GM18909 (cell line): ENCODE data around the gene LRRC3.

Experiments
- ATAC-seq: cut with Tn5 transposase; IDR thresholded peaks from one replicate; pipeline ENCODE4 v1.9.1; 2021; ENCODE audit warnings: mild to moderate bottlenecking; ENCODE audit not compliant: unreplicated experiment, poor library complexity

Gene LRRC3

DNA sequence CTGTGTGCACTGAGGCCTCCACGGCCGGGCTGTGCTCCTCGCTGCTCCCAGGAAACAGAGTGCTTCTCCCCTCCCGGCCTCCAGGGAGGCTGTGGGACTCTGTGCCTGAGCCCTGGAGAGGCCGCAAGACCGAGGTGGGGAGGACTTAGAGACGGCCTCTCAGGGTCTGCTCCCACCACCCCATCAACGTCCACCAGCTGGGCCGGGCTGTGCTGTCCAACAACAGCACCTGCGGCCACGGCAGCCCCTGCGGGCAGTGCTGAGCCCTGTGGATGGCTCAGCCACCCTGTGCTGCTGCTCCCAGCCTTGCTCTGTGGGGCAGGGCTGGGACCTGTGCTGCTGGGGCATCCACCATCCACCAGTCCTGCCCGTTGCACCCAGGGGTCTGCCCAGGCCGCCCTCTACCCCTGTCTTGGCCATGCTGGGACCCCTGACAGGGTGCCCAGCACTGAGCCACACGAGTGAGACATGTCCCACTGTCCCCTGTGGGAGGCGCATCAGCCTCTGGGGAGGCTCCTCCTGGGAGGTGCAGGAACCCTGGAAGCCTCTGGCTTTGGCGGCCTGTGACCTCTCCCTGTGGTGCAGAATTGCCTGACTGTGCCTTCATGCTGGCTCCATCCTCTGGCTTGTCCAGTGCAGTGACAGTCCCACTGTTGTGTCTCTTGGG lies 31.2 kb upstream of the LRRC3 start:
- ATAC-seq, result no peak

DNA sequence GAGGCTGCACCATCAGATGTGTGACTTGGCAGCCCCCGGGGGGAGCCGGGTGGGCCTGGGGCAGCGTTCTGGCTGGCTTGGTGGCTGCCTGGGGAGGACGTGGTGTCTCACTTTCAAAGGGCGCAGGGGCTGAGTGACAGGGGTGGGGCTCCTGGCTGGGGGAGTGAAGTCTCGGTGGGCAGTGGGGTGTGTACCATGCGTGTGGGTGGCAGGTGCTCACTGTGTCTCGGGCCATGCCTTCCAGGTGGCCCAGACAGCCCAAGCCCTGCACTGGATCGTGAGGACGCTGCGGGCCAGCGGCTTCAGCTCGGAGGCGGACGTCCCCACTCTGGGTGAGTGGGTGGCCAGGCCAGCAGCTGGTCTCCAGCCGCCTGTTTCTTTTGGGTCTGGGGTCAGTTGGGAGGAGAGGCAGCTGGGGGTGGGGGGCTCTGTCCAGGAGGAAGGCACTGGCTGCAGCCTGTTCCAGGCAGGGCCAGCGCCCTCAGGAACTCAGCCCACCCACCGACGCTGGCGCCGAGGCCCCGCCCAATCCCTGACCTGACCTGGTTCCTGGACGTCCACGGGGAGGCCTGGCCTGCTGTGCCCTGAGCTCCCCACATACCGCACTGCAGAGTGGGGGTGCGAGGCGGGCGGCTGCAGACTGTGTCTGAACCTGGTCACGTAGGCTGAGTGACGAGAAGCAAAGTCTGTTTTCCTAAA lies 30.6 kb upstream of the LRRC3 start:
- ATAC-seq, result no peak

DNA sequence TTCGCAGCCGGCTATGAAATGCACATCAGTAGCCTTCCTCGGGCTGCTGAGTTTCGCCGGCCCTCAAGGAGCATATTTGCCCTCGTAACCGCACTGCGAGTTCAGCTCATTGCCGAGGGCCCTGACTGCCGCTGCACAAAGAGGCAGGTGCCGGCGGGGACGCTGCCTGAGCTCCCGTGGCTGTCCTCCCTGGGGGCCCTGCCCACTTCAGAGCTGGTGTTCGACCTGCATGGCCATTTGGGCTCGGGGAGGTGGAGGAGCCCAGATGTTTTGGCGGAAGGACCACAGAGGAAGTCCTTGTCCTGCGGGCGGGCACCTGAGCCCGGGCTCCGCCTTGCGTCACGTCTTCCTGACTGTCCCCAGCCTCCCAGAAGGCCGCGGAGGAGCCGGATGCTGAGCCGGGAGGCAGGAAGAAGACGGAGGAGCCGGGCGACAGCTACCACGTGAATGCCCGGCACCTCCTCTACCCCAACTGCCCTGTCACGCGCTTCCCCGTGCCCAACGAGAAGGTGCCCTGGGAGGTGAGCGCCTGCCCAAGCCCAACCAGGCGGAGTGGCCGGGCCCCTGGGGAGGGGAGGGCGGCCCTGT lies 29.9 kb upstream of the LRRC3 start:
- ATAC-seq, result no peak

DNA sequence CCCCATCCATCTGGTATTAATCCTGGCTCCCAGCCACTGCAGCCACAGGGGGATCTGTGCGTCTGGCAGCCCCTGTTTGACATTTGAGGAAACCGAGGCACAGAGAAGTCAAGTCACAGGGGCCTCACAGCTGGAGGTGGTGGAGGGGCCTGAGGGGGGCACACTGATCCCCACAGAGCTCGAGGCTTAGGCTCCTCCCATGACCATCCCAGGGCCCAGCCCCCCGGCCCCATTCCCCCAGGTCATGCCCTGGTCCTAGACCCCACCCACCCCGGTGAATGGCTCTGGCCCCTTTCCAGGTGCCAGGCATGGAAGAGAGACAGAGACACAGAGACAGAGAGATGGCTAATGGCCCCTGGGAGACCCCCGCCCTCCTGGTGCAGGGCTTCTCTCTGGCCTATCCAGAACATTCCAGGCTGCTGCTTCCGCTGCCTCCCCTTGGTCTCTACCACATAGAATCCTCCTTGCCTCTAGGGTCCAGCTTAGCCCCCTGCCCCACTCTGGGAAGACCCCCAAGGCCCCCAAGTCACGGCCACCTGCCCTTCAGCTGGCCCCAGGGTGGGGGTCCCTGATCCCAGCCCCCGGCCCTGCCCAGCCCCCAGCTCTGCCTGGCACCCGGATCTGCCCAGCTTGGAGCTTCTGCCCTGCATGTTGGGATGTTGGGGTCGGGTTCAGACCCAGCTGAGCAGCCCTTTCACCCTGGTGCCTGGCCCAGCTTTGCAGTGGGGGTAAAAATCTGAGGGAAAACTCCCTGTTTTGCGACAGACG lies 29.2 kb upstream of the LRRC3 start:
- ATAC-seq, result no peak

DNA sequence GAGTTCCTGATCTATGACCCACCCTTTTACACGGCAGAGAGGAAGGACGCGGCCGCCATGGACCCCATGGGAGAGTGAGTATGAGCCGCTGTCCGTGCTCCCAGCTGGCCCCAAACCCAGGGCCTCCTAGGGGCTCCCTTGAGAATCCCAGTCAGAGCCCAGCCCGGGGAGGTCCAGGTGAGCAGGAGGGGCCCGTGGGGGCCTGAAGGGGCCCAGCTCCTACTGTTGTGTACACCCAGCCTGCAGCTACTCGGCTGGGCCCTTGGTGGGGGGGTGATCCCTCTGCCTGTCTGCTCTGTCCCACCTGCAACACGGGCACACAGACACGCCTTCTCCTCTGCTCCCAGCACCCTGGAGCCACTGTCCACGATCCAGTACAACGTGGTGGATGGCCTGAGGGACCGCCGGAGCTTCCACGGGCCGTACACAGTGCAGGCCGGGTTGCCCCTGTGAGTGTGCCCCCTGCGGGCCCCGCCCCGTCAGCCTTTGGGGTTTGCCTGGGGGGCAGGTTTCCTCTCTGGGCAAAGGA lies 28.6 kb upstream of the LRRC3 start:
- no peak for ATAC-seq

DNA sequence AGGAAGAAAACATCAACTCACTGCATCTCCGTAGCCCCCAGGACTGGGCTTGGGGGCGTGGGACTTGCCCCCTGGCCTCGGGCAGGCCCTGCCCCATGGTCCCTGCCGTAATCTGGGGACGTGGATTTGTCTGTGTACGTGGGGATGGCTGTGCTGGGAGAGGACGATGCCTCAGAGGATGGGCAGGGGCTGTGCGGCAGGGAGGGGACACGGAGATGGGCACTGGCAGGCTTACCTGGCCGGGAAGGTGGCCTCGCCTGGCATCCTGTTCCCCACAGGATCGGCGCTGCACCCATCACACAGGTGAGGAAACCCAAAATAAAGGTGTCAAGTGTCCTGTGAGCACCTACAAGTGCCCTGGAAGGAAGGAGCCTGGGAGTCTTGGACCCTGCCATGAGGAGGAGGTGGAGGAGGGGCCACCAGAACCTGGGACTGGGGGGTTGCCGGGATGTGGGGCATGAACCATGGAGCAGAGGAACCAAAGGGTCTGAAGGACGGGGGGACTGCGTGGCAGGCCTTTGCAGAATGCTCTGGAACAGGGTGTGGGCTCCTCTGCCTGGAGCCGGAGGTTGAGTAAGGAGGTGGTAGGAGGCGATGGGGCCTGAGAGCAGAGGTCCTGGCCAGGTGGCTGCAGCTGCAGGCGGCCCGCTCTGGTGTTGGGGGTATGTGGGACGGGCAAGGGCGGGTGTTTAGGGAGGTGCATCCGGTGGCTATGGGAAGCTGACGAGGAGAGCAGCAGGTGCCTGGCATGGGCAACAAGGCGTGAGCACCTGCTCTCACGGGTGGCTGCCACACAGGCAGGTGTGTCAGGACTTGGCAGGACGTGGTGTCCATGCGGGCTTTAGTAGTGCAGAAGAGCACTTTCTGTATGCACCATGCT lies 27.8 kb upstream of the LRRC3 start:
- ATAC-seq, result no peak

DNA sequence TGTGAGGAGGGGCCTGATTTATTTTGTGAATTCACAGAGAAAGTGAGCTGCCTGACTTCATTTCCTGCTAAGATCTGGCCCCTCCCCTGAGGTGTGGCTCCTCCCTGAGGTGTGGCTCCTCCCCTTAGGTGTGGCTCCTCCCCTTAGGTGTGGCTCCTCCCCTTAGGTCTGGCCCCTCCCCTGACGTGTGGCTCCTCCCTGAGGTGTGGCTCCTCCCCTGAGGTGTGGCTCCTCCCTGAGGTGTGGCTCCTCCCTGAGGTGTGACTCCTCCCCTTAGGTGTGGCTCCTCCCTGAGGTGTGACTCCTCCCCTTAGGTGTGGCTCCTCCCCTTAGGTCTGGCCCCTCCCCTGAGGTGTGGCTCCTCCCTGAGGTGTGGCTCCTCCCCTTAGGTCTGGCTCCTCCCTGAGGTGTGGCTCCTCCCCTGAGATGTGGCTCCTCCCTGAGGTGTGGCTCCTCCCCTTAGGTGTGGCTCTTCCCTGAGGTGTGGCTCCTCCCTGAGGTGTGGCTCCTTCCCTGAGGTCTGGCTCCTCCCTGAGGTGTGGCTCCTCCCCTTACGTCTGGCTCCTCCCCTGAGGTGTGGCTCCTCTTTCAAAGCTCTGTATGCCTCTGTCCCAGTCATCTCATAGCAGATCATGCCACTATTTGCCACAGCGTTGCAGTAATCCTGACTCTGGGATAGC lies 26.9 kb upstream of the LRRC3 start:
- no peak for ATAC-seq

DNA sequence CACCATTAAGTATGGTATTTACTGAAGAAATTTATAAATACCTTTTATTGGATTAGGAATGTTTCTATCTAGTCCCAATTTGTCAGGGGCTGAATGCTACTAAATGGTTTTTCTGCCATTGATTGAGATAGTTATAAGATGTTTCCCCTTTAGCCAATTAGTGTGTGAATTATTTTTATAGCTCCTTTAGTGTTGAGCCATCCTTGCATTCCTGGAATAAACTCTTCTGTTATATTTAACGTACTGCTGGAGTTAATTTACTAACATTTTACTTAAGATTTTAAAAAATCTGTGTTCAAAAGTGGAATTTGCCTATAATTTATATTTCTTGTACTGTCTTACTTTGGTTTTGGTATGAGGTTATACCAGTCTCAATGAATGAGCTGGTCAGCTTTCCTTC lies 25.4 kb upstream of the LRRC3 start:
- ATAC-seq, result no peak

DNA sequence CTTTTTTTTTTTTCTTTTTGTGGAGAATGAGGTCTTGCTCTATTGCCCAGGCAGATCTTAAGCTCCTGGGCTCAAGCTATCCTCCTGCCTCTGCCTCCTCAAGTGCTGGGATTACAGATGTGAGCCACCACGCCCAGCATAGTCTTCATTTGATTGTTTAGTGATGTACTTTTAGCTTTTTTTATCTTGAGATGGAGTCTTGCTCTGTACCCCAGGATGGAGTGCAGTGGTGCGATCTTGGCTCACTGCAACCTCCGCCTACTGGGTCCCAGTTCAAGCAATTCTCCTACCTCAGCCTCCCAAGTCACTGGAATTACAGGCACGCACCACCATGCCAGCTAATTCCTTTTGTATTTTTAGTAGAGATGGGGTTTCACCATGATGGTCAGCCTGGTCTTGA lies 24.0 kb upstream of the LRRC3 start:
- ATAC-seq, result no peak

DNA sequence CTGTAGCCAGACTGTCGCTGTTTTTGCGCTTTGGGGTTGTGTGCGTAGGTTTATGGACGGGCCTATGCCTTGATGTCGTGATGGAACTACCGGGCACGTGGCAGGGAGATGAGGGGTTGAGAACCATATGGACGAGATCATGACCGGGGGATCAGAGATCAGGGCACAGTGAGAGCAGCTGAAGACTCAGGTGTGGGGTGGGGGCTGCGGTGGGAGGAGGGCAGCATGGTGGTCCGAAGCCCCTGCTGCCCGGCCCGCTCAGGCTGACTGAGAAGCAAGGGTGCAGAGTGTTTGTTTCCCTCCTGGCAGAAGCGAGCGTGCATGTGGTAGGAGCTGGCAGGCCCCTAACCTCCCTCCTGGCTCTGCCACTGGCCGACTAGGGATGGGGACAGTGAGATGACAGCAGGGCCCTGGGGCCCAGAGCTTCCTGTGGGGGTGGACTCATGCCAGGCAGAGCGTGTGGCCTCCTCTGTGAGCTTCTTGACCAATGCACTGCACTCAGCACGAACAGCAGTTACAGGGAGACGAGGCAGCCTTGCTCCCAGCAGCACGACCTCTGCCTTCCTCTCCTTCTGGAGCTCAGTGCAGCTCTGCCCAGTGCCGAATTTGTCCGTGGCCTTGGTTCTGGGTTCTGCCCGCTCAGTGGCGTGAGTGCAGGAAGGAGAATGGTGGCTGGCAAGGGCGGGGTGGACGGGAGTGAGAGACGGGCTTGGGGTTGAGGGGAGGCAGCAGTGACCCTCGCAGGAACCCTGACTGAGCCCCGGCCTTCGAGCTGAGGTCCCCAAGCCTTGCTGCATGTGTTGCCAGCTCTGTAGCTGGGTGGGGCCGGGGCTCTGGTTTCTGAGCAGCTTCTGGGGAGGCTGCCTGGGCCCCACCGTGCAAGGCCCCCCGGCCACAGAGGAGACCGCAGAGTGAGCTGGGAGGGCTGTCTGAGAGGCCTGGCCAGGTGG lies 22.2 kb upstream of the LRRC3 start:
- no peak for ATAC-seq

DNA sequence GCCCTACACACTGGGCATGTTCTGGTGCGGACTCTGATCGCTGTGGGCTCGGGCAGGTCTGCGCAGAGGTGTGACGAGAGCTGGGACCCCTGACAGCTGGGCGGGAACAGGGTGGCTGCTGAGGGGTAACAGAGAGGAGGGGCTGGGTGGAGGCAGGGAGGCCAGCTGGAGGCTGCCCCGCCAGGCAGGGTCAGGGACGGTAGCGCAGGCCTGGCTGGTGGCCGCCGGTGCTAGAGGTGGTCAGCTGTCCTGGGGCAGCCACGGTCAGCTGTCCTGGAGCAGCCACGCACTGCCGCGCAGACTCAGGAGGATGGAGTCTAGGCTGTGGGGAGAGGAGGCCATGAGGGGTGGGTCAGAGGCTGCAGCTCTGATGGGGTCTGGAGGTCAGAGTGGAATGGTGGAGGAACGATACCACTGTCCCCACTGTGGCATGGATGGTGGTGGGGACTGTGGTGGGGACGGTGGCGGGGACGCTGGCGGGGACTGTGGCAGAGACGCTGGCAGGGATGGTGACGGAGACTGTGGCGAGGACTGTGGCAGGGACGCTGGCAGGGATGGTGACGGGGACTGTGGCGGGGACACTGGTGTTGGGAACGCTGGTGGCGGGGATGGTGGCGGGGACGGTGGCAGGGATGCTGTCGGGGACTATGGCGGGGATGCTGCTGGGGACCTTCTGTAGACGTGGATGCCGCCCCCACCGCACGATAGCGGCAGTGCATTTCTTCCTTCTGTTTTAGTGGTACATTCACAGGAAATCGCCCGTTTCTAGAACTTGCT lies 21.3 kb upstream of the LRRC3 start:
- no peak for ATAC-seq

DNA sequence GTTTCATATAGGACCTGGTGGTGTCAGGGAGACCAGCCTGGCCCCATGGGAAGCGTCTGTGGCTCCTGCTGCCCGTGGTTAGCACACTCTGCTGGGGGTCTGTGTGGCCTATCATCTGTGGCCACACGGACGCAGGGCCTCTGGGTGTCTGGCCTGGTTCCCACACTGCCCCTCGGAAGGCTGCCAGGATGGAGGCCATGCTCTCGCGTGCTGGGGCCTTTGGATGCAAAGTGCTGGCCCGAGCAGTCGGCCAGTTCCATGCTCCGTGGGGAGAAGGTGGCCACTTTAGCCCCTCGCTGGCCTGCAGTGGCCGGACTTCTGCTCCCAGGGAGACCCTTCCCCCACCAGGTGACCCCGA lies 20.8 kb upstream of the LRRC3 start:
- no peak for ATAC-seq

DNA sequence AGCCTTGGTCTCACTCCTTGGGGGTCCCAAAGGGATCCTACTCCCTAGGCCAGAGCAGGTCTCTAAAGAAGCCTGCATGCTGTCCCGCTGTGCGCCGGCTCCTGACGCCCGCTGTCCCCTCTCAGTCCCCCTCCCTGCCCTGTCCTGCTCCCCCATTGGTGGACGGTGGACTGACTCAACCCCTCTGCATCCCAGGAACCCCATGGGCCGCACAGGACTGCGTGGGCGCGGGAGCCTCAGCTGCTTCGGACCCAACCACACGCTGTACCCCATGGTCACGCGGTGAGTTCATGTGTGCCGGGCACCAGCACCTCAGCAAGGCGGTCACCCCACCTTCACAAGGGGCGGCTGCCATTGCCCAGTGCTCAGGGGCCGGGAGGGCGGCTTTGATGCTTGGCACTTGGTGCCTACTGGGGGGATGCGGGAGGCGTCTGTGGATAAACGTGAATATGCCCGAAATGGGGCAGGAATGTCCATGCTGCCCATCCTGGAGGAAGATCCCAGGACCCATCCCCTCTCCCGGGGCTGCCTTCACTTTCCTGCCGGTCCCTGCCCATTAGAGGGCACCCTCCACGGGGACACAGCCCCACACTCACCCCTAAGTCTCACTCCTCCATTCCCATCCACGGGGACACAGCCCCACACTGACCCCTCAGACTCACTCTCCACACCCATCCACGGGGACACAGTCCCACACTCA lies 20.2 kb upstream of the LRRC3 start:
- ATAC-seq, result no peak

DNA sequence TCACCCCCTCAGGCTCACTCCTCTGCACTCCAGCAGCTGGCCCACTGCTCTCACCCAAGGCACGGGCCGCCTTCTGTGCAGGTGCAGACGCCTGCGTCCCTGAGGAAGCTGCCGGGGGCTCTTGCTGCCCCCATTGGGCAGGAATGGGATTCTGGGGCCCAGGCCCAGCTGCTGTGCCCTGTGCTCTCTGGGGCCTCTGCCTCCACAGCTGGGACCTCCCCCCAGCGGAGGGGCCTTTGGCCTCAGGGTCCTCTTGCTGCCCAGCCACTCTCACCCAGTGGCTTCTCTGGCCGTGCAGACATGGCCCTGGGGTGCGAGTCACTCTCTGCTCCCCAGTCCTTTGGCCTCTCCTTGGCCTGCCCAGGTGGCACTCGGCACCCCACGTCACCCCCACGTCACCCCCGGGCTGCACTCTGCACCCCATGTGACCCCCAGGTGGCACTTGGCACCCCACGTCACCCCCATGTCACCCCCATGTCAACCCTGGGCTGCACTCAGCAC lies 19.1 kb upstream of the LRRC3 start:
- no peak for ATAC-seq

DNA sequence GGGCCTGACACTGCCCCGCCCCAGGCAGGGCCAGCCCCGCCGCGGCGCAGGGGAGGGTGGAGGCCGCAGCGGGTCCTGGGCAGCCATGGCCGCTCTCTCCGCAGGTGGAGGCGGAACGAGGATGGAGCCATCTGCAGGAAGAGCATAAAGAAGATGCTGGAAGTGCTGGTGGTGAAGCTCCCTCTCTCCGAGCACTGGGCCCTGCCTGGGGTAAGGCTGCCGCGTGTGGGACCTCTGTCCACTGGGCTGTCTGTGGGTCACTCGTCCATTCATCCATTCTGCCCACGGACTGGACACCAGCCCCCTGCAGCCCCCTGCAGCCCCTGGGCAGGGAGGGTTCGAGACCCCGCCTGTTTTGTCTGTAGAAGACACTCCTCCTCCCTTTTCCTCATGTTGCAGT lies 18.4 kb upstream of the LRRC3 start:
- ATAC-seq, result no peak

DNA sequence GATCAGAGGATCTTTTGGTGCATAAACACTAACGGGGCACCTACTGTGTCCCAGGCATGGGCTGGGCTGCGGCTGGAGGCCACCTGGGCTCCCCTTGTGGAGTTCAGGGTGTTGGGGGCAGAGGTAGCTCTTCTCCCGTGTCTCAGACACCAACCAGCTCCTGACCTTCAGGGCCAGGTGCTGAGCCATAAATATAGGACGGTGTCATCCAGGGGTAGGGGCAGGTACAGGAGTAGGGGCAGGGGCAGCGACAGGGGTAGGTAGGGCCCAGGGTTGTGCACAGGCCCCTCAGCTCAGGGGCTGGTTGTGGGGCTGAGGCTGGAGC lies 18.0 kb upstream of the LRRC3 start:
- ATAC-seq, result no peak
